ENCODE results near the gene GID8. TPM values are rescaled to one million over a fixed set of nuclear protein-coding genes. Genes with fewer than 3 reads are reported as not detected.

GID8 gene
- total and polyA plus RNA-seq, 12 donors: 9.4 to 38.5 (median 22.3) TPM

DNA sequence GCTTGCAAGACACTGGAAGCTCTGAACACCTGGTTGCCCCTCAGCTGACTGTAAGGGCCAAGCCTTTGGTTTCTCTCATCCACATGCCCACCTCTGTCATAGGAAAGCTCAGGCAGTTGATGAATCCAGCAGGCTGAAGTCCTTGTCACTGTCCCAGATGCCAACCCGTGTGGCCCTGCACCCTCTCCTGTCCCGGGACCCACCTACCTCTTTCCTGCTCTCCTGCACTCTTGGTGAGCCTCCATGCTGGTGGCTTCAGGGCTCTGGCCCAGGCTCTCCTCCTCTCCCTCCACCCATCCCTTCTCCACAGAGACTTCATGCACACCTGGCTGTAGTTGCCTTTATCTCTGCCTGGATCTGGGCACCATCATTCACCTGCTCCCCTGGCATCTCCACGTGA, 4.0 kb upstream of the GID8 start:
- Histone ChIP-seq H3K27me3 (no peaks in the 10 kb centered on the region), H3K4me1 (replicated peaks in 1 of 2) (peaks cover 19 to 34% of the 10 kb centered on the region in 2 donors), H3K9me3 (replicated peaks in 1 of 3) (no peaks in the 10 kb centered on the region), H3K4me3 (no peak overlapping the region), H3K27ac (no peak overlapping the region), H3K36me3 (replicated peaks in 1 of 2) (peaks cover 0 to 11% of the 10 kb centered on the region in 2 donors)
- 71 to 81% (median 76%) methylated on average over 3 of the region's 3 CpGs for WGBS, 4 donors
- peak in 1 of 7 donors; percentile 9 for DNase-seq
- TF ChIP-seq POLR2A (IDR thresholded peaks at IDR 0.05): no peak
- TF ChIP-seq, protein P1, sequence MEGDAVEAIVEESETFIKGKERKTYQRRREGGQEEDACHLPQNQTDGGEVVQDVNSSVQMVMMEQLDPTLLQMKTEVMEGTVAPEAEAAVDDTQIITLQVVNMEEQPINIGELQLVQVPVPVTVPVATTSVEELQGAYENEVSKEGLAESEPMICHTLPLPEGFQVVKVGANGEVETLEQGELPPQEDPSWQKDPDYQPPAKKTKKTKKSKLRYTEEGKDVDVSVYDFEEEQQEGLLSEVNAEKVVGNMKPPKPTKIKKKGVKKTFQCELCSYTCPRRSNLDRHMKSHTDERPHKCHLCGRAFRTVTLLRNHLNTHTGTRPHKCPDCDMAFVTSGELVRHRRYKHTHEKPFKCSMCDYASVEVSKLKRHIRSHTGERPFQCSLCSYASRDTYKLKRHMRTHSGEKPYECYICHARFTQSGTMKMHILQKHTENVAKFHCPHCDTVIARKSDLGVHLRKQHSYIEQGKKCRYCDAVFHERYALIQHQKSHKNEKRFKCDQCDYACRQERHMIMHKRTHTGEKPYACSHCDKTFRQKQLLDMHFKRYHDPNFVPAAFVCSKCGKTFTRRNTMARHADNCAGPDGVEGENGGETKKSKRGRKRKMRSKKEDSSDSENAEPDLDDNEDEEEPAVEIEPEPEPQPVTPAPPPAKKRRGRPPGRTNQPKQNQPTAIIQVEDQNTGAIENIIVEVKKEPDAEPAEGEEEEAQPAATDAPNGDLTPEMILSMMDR (IDR thresholded peaks at IDR 0.05): no peak
- intact Hi-C loops (cut with DNase I): no loop called here

DNA sequence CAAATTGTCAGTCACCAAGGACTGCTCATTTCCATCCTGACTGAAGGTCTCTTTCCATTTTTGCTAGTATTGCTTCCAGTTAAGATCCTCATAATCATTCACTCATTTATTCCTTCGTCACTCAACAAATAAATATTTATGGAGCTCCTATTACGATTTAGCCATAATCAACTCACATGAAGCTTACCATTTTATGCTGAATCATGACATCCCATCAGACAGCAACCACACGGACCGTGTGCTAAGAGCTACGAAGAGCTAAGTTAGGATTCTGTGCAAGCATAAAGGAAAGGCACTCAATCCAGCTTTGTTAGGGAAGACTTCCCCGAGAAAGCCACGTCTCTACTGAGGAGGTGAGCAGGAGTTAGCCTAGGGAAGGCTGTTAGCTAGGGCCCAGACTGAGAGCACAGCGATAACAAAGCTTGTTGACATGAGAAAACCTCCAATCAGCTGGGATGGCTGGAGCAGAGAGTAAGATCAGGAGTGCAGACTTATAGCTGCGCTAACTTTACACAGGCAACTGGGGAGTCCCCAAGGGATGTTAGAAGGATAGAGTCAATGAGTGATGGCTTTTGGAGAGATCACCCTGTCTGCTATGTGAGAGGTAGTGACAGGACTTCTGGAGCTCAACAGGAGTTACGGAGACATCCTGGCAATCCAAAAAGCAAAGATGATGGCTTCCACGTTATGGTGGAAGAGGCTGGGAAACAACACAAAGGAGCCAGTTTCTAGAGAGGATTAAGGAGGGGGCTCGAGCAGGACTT, 2.6 kb upstream of the GID8 start:
- Histone ChIP-seq H3K9me3 (replicated peaks in 1 of 3) (no peaks in the 10 kb centered on the region), H3K4me1 (replicated peaks in 1 of 2) (peaks cover 22 to 34% of the 10 kb centered on the region in 2 donors), H3K27ac (no peak overlapping the region), H3K4me3 (no peak overlapping the region), H3K27me3 (no peaks in the 10 kb centered on the region), H3K36me3 (replicated peaks in 1 of 2) (peaks cover 0 to 11% of the 10 kb centered on the region in 2 donors)
- TF ChIP-seq POLR2A (IDR thresholded peaks at IDR 0.05): no peak
- TF ChIP-seq, protein P1 (IDR thresholded peaks at IDR 0.05): no peak
- intact Hi-C loops (cut with DNase I): no loop called here
- WGBS, 4 donors: 78 to 85% (median 84%) methylated on average over 12 of the region's 12 CpGs
- no peak for DNase-seq

GRCh38 chr20:62935968-62936585, 1.9 kb upstream of the GID8 start:
- H3K27ac ChIP-seq: no peak overlapping the region
- no peaks in the 10 kb centered on the region for H3K27me3 ChIP-seq
- WGBS, 4 donors: 84 to 86% (median 85%) methylated on average over 22 of the region's 22 CpGs
- peaks cover 0 to 11% of the 10 kb centered on the region in 2 donors for H3K36me3 ChIP-seq (replicated peaks in 1 of 2)
- H3K9me3 ChIP-seq (replicated peaks in 1 of 3): no peaks in the 10 kb centered on the region
- H3K4me1 ChIP-seq (replicated peaks in 1 of 2): peaks cover 22 to 34% of the 10 kb centered on the region in 2 donors
- no peak for TF ChIP-seq POLR2A (IDR thresholded peaks at IDR 0.05)
- TF ChIP-seq, protein P1 (IDR thresholded peaks at IDR 0.05): no peak
- peak in 1 of 7 donors; percentile 17 for DNase-seq
- peak overlapping the region in 1 of 4 donors; percentile 93 for H3K4me3 ChIP-seq
- intact Hi-C loops (cut with DNase I): no loop called here

DNA sequence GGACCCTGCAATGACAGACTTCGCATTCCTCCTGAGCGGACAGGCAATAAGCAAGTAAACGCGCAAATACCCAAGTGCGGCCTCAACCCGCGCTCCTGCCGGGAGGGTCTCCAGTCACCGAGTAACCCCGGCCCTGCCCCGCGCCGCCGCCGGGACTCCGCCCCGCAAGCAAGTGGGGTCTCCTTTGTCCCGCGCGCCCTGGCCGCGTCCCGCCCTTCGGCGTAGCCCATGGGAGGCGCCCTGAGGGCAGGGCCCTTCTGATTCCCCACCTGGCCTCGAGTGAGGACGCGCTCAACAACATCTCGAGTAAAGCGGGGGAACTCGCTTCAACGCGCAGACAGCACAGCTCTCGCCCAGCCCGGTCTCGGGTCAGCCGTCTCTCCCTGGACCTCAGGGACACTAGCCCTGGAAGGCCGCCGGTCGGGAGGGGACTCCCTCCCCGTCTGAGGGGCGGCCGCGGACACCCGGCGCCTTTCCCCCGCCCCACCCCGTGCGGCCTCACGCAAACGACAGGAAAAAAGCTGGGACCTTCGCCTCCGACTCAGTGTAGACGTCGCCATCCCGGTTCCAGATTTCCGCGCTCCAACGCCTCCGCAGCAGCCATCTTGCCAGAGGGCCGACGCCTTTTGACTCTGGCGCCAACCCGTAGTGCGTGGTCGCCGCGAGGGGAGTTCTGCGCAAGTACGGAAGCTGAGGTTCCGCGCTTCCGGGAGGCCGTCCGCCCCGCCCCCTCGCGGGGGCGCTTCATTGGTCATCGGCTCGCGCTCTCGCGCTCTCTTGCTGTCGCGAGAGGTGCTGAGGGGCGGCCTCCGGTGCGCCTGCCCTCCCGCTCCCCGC, 461 bp upstream of the GID8 start:
- Histone ChIP-seq H3K4me1 (replicated peaks in 1 of 2) (peaks cover 22 to 34% of the 10 kb centered on the region in 2 donors), H3K36me3 (replicated peaks in 1 of 2) (peaks cover 0 to 14% of the 10 kb centered on the region in 2 donors), H3K27ac (peak overlapping the region; percentile 74 to 96 (median 90)), H3K9me3 (replicated peaks in 1 of 3) (no peaks in the 10 kb centered on the region), H3K27me3 (no peaks in the 10 kb centered on the region), H3K4me3 (peak overlapping the region; percentile 45 to 93 (median 72))
- peak; percentile 32 to 74 for TF ChIP-seq POLR2A (IDR thresholded peaks at IDR 0.05)
- TF ChIP-seq, protein P1 (IDR thresholded peaks at IDR 0.05): no peak
- 0 to 1% (median 0%) methylated on average over 1 to 92 of the region's 92 CpGs for WGBS, 4 donors
- intact Hi-C loops (cut with DNase I): no loop called here
- DNase-seq: peak; percentile 97 to 99 (median 97)

All from adrenal gland (tissue), 12 donors.